SK-N-MC (cell line): Measurements from ENCODE around the gene ST6GALNAC3.

Experiments
- DNase-seq: peaks from one replicate; pipeline ENCODE4 v3.0.0-alpha.2; 2011; ENCODE audit warnings: low read depth, low spot score
- H3K27ac ChIP-seq: fragments of 200-600 bp; sonication (generic); 2 replicates; pipeline ENCODE4 v1.5.1; 2016; ENCODE audit warnings: mixed run types
- H3K36me3 ChIP-seq: fragments of 200-600 bp; sonication (generic); 2 replicates; pipeline ENCODE4 v1.6.1; 2017; ENCODE audit warnings: antibody characterized with exemption, low read length, mixed read lengths; ENCODE audit not compliant: insufficient read depth
- H3K4me3 ChIP-seq: fragments of 200-600 bp; sonication (generic); 2 replicates; pipeline ENCODE4 v1.5.1; 2016
- H3K9ac ChIP-seq: fragments of 200-600 bp; sonication (generic); 2 replicates; pipeline ENCODE4 v1.8.0; 2017; ENCODE audit warnings: mixed run types, mixed read lengths; ENCODE audit not compliant: insufficient read length
- H3K9me3 ChIP-seq: fragments of 200-600 bp; sonication (generic); 2 replicates; pipeline ENCODE4 v1.6.1; 2017; ENCODE audit warnings: low read depth, mild to moderate bottlenecking, antibody characterized with exemption, low read length, moderate library complexity, mixed read lengths
- EZH2 ChIP-seq: fragments of 200-600 bp; sonication (generic); IDR thresholded peaks from one replicate; pipeline ENCODE4 v1.6.1; 2017; ENCODE audit warnings: antibody characterized with exemption
- FOXP2 ChIP-seq: optimal IDR thresholded peaks from 2 replicates; pipeline ENCODE3; 2011; ENCODE audit warnings: mild to moderate bottlenecking, moderate library complexity; ENCODE audit not compliant: insufficient read depth; ENCODE audit errors: extremely low read length, control extremely low read depth
- POLR2AphosphoS5 ChIP-seq: IDR thresholded peaks from 2 replicates; pipeline ENCODE4 v1.6.1; 2012; ENCODE audit warnings: mild to moderate bottlenecking, low read depth, low read length, borderline replicate concordance

ST6GALNAC3 gene

DNA sequence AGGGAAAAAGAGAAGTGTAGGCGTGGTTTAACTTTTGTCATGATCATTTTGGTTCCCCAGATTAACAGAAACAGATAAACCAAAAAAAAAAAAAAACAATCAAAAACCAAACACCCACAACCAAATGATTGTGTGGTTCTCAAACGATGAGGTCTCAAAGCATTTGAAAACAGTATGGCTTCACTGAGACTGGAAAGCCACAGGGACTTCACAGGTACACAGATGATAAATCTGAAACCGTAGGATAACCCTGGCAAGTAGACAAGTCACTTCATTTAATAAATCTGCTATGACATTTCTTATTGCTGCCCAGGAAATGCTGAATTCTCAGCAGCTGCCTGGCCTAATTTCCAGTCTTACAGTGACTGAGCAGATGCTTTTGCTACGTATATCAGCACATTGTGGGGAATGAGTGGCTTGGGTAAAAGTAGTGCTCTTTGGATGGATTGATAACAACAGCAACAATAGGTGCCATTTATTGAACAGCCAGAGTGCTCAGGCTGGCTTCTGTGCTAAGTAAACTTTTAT is 6.1 kb downstream of the ST6GALNAC3 start:
- Histone ChIP-seq H3K9me3 (no peaks in the 10 kb centered on the region), H3K4me3 (no peak overlapping the region), H3K36me3 (no peaks in the 10 kb centered on the region), H3K27ac (no peak overlapping the region), H3K9ac (no peak overlapping the region)
- TF ChIP-seq FOXP2, result no peak
- no peak for TF ChIP-seq POLR2AphosphoS5
- TF ChIP-seq EZH2, result no peak
- DNase-seq, result no peak

DNA sequence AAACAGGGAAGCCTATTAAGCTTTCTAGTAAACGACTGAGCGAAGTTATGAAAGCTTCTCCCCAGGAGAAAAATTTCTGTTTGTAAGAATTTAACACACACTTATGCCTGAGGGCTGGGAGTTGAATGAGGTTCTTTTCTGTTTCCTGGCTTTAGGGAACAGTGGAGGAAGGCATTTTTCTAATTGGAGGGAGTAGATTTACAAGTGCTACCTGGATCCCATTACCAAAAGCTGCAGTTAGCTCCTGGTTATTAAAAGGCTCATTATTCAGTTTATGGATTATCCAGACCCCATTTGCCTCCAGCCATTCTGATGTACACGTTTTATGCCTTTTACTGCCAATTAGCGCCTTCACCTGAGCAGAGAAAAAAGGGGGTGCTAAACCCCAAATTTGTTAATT is 7.5 kb downstream of the ST6GALNAC3 start:
- H3K27ac ChIP-seq, result no peak overlapping the region

DNA sequence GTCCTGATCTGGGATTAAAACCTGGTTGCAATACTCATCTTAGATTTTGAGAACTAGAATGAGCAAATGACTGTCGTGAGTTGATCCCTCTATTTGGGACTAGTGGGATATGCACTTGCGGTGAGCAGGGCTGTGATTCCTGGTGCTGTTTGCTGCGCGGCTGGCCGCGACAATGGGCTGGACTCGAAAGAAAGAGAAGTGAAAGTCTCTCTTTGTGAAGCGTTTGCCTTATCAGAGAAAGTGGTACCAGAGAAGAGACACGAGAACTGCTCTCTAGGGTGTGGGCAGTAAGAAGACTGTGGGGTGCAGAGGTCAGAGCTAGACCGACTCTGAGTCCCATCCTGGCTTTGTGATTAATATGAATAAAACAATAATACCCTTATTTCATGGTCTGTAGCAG is 8.6 kb downstream of the ST6GALNAC3 start:
- no peaks in the 10 kb centered on the region for H3K36me3 ChIP-seq
- DNase-seq, result no peak
- no peak overlapping the region for H3K4me3 ChIP-seq
- H3K9me3 ChIP-seq, result no peaks in the 10 kb centered on the region
- no peak overlapping the region for H3K9ac ChIP-seq
- no peak overlapping the region for H3K27ac ChIP-seq
- TF ChIP-seq EZH2 (no peak), FOXP2 (no peak), POLR2AphosphoS5 (no peak)

More for the DNA sequence above, 7.5 kb downstream of the ST6GALNAC3 start:
- Histone ChIP-seq H3K9me3 (no peaks in the 10 kb centered on the region), H3K4me3 (no peak overlapping the region), H3K36me3 (no peaks in the 10 kb centered on the region), H3K9ac (no peak overlapping the region)
- TF ChIP-seq FOXP2, result no peak
- TF ChIP-seq POLR2AphosphoS5, result no peak
- no peak for TF ChIP-seq EZH2
- DNase-seq, result no peak

DNA sequence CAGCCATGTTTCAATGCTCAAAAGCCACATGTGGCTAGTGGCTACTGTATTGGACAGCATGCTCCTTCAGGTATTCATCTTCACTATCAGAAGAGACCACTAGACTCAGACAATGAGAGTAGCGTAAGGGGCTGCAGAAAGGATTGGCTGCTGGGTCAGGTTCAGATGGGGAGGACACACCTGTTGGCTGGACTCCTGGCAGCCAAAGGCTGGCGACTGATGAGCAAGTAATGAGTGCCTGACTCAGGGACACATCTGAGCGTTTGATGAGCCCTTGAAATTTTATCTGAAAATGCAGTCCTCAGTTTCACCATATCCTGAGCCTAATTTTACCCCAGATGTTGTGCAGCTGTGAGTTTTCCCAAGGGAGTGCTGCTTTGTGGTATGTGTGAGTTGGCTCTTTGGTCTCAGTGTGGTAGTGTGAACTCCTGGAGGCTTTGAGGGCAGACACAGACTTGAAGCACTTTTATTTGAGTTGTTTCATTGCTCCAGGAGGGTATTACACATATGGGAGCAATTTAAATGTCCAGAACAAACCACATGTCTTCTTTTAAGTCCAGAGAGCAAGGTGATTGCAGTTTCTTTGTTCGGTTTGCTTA is 9.6 kb downstream of the ST6GALNAC3 start:
- Histone ChIP-seq H3K9me3 (no peaks in the 10 kb centered on the region), H3K36me3 (no peaks in the 10 kb centered on the region), H3K27ac (no peak overlapping the region), H3K9ac (no peak overlapping the region), H3K4me3 (peak overlapping the region; percentile 34)
- TF ChIP-seq EZH2, result no peak
- no peak for DNase-seq

DNA sequence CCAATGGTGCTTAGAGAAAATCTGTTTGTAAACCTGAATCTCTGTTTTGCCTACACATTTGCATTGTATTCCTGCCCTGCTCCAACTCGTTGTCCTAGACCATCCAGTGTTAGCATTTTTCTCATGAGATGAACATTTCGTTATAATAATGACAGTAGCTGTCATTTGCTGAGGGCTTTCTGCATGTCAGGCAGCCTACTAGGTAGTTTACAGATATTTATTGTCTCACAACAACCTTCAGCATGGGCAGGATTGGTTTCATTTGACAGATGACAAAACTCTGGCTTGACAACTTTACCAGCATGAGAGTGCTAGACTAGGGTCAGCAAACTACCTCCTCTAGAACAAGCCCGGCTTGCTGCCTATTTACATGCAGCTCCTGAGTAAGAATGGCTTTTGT is 10.1 kb downstream of the ST6GALNAC3 start:
- Histone ChIP-seq H3K27ac (no peak overlapping the region), H3K36me3 (no peaks in the 10 kb centered on the region), H3K9me3 (no peaks in the 10 kb centered on the region), H3K4me3 (peak overlapping the region; percentile 34), H3K9ac (no peak overlapping the region)
- no peak for DNase-seq
- TF ChIP-seq POLR2AphosphoS5, result no peak
- no peak for TF ChIP-seq FOXP2
- no peak for TF ChIP-seq EZH2

DNA sequence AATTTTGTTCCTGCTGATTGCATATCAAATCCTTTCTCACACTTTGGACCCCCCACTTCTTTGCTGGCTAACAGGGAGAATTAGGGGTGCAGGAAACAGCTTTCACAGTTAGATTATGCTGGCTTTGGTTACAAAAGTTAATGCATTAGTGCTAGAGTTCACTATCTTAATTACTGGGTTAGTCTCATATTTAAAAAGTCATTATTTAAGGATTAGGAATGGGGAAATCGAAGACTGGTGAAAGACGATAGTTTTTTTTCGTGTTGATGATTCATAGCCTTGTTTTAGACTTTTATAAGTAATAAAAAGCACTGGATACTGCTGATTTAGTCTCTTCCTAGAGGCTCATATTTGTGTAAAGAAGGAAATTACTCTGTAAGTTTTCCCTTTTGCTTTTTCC is 11.6 kb downstream of the ST6GALNAC3 start:
- Histone ChIP-seq H3K36me3 (no peaks in the 10 kb centered on the region), H3K4me3 (no peak overlapping the region), H3K9ac (no peak overlapping the region), H3K9me3 (no peaks in the 10 kb centered on the region), H3K27ac (peak overlapping the region; percentile 4; the same call in 1 of the 2 replicates)
- DNase-seq, result no peak
- TF ChIP-seq POLR2AphosphoS5, result no peak
- TF ChIP-seq EZH2, result no peak
- TF ChIP-seq FOXP2, result no peak

DNA sequence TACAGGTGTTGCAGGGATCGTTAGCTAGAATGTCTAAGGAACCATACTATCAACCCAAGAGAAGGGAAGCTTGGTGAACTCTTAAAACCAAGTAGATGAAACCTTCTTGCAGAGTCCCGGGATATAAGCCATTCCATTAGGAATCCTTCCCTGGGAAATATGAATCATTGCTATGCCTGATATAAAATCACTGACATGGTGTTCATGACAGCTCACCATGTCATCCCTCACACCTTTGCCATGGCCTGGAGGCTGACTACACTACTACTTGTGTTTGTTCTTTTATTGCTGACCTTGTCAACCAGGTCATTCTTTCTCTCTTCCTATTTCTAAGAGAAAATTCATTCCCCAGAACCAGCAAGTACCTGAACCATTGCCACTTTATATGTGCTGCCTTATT is 12.1 kb downstream of the ST6GALNAC3 start:
- DNase-seq, result no peak

DNA sequence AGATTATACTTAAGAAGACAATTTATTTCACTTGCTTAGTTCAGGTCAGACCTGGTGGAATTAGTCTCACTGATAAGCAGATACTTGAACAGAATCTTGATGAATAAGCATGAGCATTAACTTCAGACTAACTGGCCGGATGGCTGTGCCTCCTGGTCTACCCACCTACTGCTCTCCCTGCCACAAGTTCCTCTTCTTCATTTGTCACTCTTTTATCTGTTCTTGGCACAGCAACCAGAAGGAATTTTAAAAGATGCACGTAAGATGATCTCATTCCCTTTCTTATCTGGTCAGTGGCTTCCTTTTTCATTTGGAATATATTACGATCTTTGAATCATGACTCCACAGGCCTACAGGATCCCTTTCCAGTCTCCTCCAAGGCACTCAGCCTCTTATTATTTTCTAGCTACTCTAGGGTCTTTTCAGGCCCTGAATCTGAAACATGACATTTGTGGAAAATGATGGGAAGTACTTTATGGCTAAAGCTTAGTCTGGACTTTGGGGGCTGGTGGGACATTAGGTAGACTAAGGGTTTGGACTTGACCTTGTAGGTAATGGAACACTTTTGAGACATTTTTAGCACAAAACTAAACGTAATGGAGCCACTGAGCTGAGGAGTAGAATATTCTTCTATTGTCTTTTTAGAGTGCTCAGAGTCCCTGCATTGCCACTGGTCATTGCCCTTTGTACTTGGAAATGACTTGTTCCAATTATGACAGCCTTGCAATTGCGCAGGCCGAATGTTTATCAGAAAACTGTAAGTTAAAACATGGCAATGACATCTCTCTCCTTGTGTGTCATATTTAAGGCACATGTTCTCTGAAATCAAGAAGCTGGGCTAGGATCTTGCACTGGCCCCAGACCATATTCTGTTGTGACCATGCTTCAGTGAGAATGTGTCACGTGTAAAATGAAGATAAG is 16.0 kb downstream of the ST6GALNAC3 start:
- no peak for DNase-seq
- H3K9me3 ChIP-seq, result no peaks in the 10 kb centered on the region
- TF ChIP-seq POLR2AphosphoS5, result no peak
- TF ChIP-seq FOXP2, result no peak
- no peak for TF ChIP-seq EZH2
- no peak overlapping the region for H3K9ac ChIP-seq
- no peak overlapping the region for H3K27ac ChIP-seq
- no peak overlapping the region for H3K4me3 ChIP-seq
- H3K36me3 ChIP-seq, result no peaks in the 10 kb centered on the region

More for the DNA sequence above, 12.1 kb downstream of the ST6GALNAC3 start:
- Histone ChIP-seq H3K4me3 (no peak overlapping the region), H3K36me3 (no peaks in the 10 kb centered on the region), H3K9ac (no peak overlapping the region), H3K27ac (peak overlapping the region; percentile 4; the same call in 1 of the 2 replicates), H3K9me3 (no peaks in the 10 kb centered on the region)
- TF ChIP-seq EZH2 (no peak), FOXP2 (no peak), POLR2AphosphoS5 (no peak)

DNA sequence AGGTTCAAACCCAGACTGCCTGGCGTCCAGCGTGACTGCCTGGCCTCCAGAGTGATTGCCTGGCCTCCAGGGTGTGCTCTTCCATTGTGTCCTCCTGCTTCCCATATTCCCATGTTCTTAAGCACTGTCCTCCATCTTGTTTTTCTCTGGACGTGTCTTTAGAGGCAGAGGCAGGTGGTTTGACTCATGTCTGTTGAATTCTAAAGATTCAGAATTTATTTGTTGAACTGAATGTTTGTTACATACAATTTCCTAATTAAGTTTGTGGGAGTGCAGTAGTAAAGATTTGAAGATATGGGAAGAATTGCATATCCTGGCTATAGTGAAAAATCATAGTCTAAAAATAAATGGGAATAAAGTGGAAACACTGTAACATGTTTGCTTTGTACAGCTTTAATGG is 18.3 kb downstream of the ST6GALNAC3 start:
- no peak for DNase-seq
- no peak for TF ChIP-seq POLR2AphosphoS5
- no peak for TF ChIP-seq FOXP2
- TF ChIP-seq EZH2, result no peak
- no peak overlapping the region for H3K4me3 ChIP-seq
- no peak overlapping the region for H3K27ac ChIP-seq
- H3K9ac ChIP-seq, result no peak overlapping the region
- no peaks in the 10 kb centered on the region for H3K36me3 ChIP-seq
- no peaks in the 10 kb centered on the region for H3K9me3 ChIP-seq
